Measurements from ENCODE around the gene CCDC50. TPM values are rescaled to one million over a fixed set of nuclear protein-coding genes. Genes with fewer than 3 reads are reported as not detected.

Gene CCDC50
- total RNA-seq, 5 donors from 2014 or later (not counting 1 experiment from before 2014, with no cell fraction given): 4.0 to 9.7 (median 9.7) TPM

GRCh38 chr3:191343115-191343514 is 13.9 kb downstream of the CCDC50 start:
- Histone ChIP-seq H3K27me3 (replicated peaks in 1 of 2; ENCODE audit: control insufficient read depth in 2 of 2, extremely low read depth in 1 of 2, insufficient read depth in 2 of 2, low read length in 1 of 2) (no peaks in the 10 kb centered on the region), H3K27ac (ENCODE audit: low read length) (no peak overlapping the region), H3K4me1 (ENCODE audit: control insufficient read depth in 1 of 2, extremely low read depth in 1 of 2, insufficient read depth in 2 of 2, low read length in 2 of 2) (no peaks in the 10 kb centered on the region), H3K36me3 (ENCODE audit: control insufficient read depth in 2 of 2, extremely low read depth in 1 of 2, insufficient read depth in 1 of 2, low read length in 1 of 2) (no peaks in the 10 kb centered on the region), H3K4me3 (ENCODE audit: control insufficient read depth in 1 of 2, extremely low read depth in 1 of 2, low read length in 1 of 2) (no peak overlapping the region), H3K9me3 (no peaks in the 10 kb centered on the region)
- ATAC-seq (replicated peaks in 1 of 4): no peak
- Mint-ChIP-seq H3K4me1 (peaks cover 0 to 7% (median 0%) of the 10 kb centered on the region in 3 donors), H3K36me3 (no peaks in the 10 kb centered on the region), H3K27ac (no peak overlapping the region), H3K27me3 (no peaks in the 10 kb centered on the region), H3K4me3 (no peak overlapping the region), H3K9me3 (no peaks in the 10 kb centered on the region)
- ChIA-PET CTCF (no interaction called here), POLR2A (no interaction called here)
- no peak for DNase-seq
- no CpG with 5 or more reads among the region's 4 CpGs for WGBS (ENCODE audit: insufficient coverage)

GRCh38 chr3:191343913-191344312 is 14.7 kb downstream of the CCDC50 start:
- WGBS (ENCODE audit: insufficient coverage): 83% methylated on average over 2 of the region's 5 CpGs
- Mint-ChIP-seq H3K4me3 (no peak overlapping the region), H3K27ac (no peak overlapping the region), H3K36me3 (no peaks in the 10 kb centered on the region), H3K4me1 (peaks cover 0 to 5% (median 0%) of the 10 kb centered on the region in 3 donors), H3K27me3 (no peaks in the 10 kb centered on the region), H3K9me3 (no peaks in the 10 kb centered on the region)
- H3K9me3 ChIP-seq: no peaks in the 10 kb centered on the region
- no peak overlapping the region for H3K27ac ChIP-seq (ENCODE audit: low read length)
- no peak for DNase-seq
- no peaks in the 10 kb centered on the region for H3K27me3 ChIP-seq (replicated peaks in 1 of 2; ENCODE audit: control insufficient read depth in 2 of 2, extremely low read depth in 1 of 2, insufficient read depth in 2 of 2, low read length in 1 of 2)
- no peak overlapping the region for H3K4me3 ChIP-seq (ENCODE audit: control insufficient read depth in 1 of 2, extremely low read depth in 1 of 2, low read length in 1 of 2)
- ChIA-PET CTCF (no interaction called here), POLR2A (no interaction called here)
- no peaks in the 10 kb centered on the region for H3K4me1 ChIP-seq (ENCODE audit: control insufficient read depth in 1 of 2, extremely low read depth in 1 of 2, insufficient read depth in 2 of 2, low read length in 2 of 2)
- no peak for ATAC-seq (replicated peaks in 1 of 4)
- H3K36me3 ChIP-seq (ENCODE audit: control insufficient read depth in 2 of 2, extremely low read depth in 1 of 2, insufficient read depth in 1 of 2, low read length in 1 of 2): no peaks in the 10 kb centered on the region

GRCh38 chr3:191345334-191345733 is 16.1 kb downstream of the CCDC50 start:
- no peaks in the 10 kb centered on the region for H3K9me3 Mint-ChIP-seq
- no peaks in the 10 kb centered on the region for H3K4me1 ChIP-seq (ENCODE audit: control insufficient read depth in 1 of 2, extremely low read depth in 1 of 2, insufficient read depth in 2 of 2, low read length in 2 of 2)

GRCh38 chr3:191347228-191347627 is 18.0 kb downstream of the CCDC50 start:
- ATAC-seq (replicated peaks in 1 of 4) (no peak), DNase-seq (no peak)
- WGBS (ENCODE audit: insufficient coverage): 81% methylated on average over 2 of the region's 3 CpGs
- Histone ChIP-seq H3K27ac (ENCODE audit: low read length) (no peak overlapping the region), H3K4me3 (ENCODE audit: control insufficient read depth in 1 of 2, extremely low read depth in 1 of 2, low read length in 1 of 2) (no peak overlapping the region), H3K36me3 (ENCODE audit: control insufficient read depth in 2 of 2, extremely low read depth in 1 of 2, insufficient read depth in 1 of 2, low read length in 1 of 2) (no peaks in the 10 kb centered on the region), H3K4me1 (ENCODE audit: control insufficient read depth in 1 of 2, extremely low read depth in 1 of 2, insufficient read depth in 2 of 2, low read length in 2 of 2) (no peaks in the 10 kb centered on the region), H3K9me3 (no peaks in the 10 kb centered on the region), H3K27me3 (replicated peaks in 1 of 2; ENCODE audit: control insufficient read depth in 2 of 2, extremely low read depth in 1 of 2, insufficient read depth in 2 of 2, low read length in 1 of 2) (no peaks in the 10 kb centered on the region)
- H3K4me3 Mint-ChIP-seq: no peak overlapping the region
- no peaks in the 10 kb centered on the region for H3K36me3 Mint-ChIP-seq
- H3K27me3 Mint-ChIP-seq: no peaks in the 10 kb centered on the region
- ChIA-PET POLR2A (no interaction called here), CTCF (no interaction called here)
- peaks cover 0 to 7% (median 0%) of the 10 kb centered on the region in 3 donors for H3K4me1 Mint-ChIP-seq
- no peaks in the 10 kb centered on the region for H3K9me3 Mint-ChIP-seq
- H3K27ac Mint-ChIP-seq: no peak overlapping the region

More at GRCh38 chr3:191345334-191345733, 16.1 kb downstream of the CCDC50 start:
- Mint-ChIP-seq H3K4me1 (peaks cover 0 to 5% (median 0%) of the 10 kb centered on the region in 3 donors), H3K27ac (no peak overlapping the region), H3K4me3 (no peak overlapping the region), H3K36me3 (no peaks in the 10 kb centered on the region), H3K27me3 (no peaks in the 10 kb centered on the region)
- ChIA-PET CTCF (no interaction called here), POLR2A (no interaction called here)
- no peaks in the 10 kb centered on the region for H3K9me3 ChIP-seq
- no peaks in the 10 kb centered on the region for H3K27me3 ChIP-seq (replicated peaks in 1 of 2; ENCODE audit: control insufficient read depth in 2 of 2, extremely low read depth in 1 of 2, insufficient read depth in 2 of 2, low read length in 1 of 2)
- WGBS (ENCODE audit: insufficient coverage): no CpG with 5 or more reads among the region's 5 CpGs
- H3K27ac ChIP-seq (ENCODE audit: low read length): no peak overlapping the region
- H3K4me3 ChIP-seq (ENCODE audit: control insufficient read depth in 1 of 2, extremely low read depth in 1 of 2, low read length in 1 of 2): no peak overlapping the region
- no peak for DNase-seq
- no peak for ATAC-seq (replicated peaks in 1 of 4)
- H3K36me3 ChIP-seq (ENCODE audit: control insufficient read depth in 2 of 2, extremely low read depth in 1 of 2, insufficient read depth in 1 of 2, low read length in 1 of 2): no peaks in the 10 kb centered on the region

DNA sequence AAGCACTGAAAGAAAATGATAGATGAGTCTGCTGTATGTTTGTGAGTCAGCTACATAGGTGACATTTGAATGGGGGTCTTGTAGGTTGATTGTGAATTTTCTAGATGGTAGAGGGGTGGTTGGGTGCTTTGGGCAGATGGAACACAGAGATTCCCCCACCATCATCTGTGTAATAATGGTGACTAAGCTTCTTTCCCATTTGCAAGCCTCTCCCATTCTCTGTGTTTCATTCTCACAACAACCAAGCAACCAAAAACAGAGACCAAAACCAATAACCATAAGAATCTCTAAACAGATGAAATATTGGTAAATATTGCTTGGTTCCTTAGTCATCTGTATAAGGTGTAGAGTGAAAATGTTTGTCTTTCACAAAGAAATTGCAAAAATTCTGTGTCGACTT is 18.9 kb downstream of the CCDC50 start:
- ChIA-PET POLR2A (interaction anchor here in 1 of 2 donors (0.5 kb wide), 1 partner anchor 515 kb away, joined by 3 read pairs; no protein-coding TSS in a partner anchor), CTCF (no interaction called here)
- H3K36me3 Mint-ChIP-seq: no peaks in the 10 kb centered on the region
- H3K9me3 Mint-ChIP-seq: no peaks in the 10 kb centered on the region
- H3K27me3 Mint-ChIP-seq: no peaks in the 10 kb centered on the region
- Histone ChIP-seq H3K4me3 (ENCODE audit: control insufficient read depth in 1 of 2, extremely low read depth in 1 of 2, low read length in 1 of 2) (no peak overlapping the region), H3K27ac (ENCODE audit: low read length) (no peak overlapping the region), H3K4me1 (ENCODE audit: control insufficient read depth in 1 of 2, extremely low read depth in 1 of 2, insufficient read depth in 2 of 2, low read length in 2 of 2) (no peaks in the 10 kb centered on the region), H3K9me3 (no peaks in the 10 kb centered on the region), H3K27me3 (replicated peaks in 1 of 2; ENCODE audit: control insufficient read depth in 2 of 2, extremely low read depth in 1 of 2, insufficient read depth in 2 of 2, low read length in 1 of 2) (no peaks in the 10 kb centered on the region), H3K36me3 (ENCODE audit: control insufficient read depth in 2 of 2, extremely low read depth in 1 of 2, insufficient read depth in 1 of 2, low read length in 1 of 2) (no peaks in the 10 kb centered on the region)
- H3K4me1 Mint-ChIP-seq: peaks cover 0 to 5% (median 0%) of the 10 kb centered on the region in 3 donors
- no peak overlapping the region for H3K27ac Mint-ChIP-seq
- no CpG with 5 or more reads among the region's 1 CpG for WGBS (ENCODE audit: insufficient coverage)
- no peak overlapping the region for H3K4me3 Mint-ChIP-seq
- DNase-seq (no peak), ATAC-seq (replicated peaks in 1 of 4) (no peak)

DNA sequence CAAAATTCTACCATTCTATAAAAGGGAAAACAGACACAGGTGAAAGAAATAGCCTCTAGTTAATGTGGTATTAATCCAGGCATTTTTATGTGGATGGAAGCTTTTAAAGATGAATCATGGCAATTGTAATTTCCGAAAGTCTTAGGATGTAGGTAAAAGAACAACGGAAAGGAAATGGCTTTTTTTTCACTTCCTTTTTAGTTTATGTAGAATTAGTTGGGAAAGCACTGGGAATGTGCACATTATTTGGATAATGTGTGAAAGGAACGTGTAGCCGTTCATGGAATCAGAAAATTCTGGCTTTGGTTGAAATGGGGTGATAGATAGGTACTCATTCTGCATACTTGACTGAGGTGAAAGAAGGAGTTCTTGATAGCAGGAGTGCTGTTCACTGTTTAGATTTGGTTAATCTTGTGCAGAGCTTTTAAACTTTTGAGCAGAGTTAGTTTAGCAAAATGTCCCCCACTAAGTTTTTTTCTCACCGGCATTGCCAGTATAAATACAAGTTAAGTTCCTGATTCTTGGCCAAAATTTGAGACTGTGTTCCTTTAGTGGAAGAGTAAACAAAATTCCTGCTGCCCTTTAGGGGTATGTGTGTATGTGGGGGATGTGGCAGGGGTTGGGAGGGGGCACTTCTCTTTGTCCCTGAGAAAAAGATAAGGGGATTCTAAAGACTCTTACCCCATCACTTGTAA is 21.3 kb downstream of the CCDC50 start:
- Histone ChIP-seq H3K4me1 (ENCODE audit: control insufficient read depth in 1 of 2, extremely low read depth in 1 of 2, insufficient read depth in 2 of 2, low read length in 2 of 2) (no peaks in the 10 kb centered on the region), H3K36me3 (ENCODE audit: control insufficient read depth in 2 of 2, extremely low read depth in 1 of 2, insufficient read depth in 1 of 2, low read length in 1 of 2) (no peaks in the 10 kb centered on the region), H3K27me3 (replicated peaks in 1 of 2; ENCODE audit: control insufficient read depth in 2 of 2, extremely low read depth in 1 of 2, insufficient read depth in 2 of 2, low read length in 1 of 2) (no peaks in the 10 kb centered on the region), H3K9me3 (no peaks in the 10 kb centered on the region), H3K27ac (ENCODE audit: low read length) (no peak overlapping the region), H3K4me3 (ENCODE audit: control insufficient read depth in 1 of 2, extremely low read depth in 1 of 2, low read length in 1 of 2) (no peak overlapping the region)
- Mint-ChIP-seq H3K9me3 (no peaks in the 10 kb centered on the region), H3K27ac (no peak overlapping the region), H3K27me3 (no peaks in the 10 kb centered on the region), H3K4me3 (no peak overlapping the region), H3K36me3 (no peaks in the 10 kb centered on the region), H3K4me1 (peaks cover 0 to 5% (median 0%) of the 10 kb centered on the region in 3 donors)
- POLR2A ChIA-PET: no interaction called here
- ATAC-seq (replicated peaks in 1 of 4): no peak
- no peak for DNase-seq
- 77% methylated on average over 2 of the region's 5 CpGs for WGBS (ENCODE audit: insufficient coverage)
- CTCF ChIA-PET: no interaction called here

- ChIA-PET CTCF (no interaction called here), POLR2A (no interaction called here)
- no peaks in the 10 kb centered on the region for H3K27me3 Mint-ChIP-seq
- no peak for DNase-seq
- Histone ChIP-seq H3K27ac (ENCODE audit: low read length) (no peak overlapping the region), H3K4me1 (ENCODE audit: control insufficient read depth in 1 of 2, extremely low read depth in 1 of 2, insufficient read depth in 2 of 2, low read length in 2 of 2) (no peaks in the 10 kb centered on the region), H3K4me3 (ENCODE audit: control insufficient read depth in 1 of 2, extremely low read depth in 1 of 2, low read length in 1 of 2) (no peak overlapping the region), H3K36me3 (ENCODE audit: control insufficient read depth in 2 of 2, extremely low read depth in 1 of 2, insufficient read depth in 1 of 2, low read length in 1 of 2) (no peaks in the 10 kb centered on the region), H3K27me3 (replicated peaks in 1 of 2; ENCODE audit: control insufficient read depth in 2 of 2, extremely low read depth in 1 of 2, insufficient read depth in 2 of 2, low read length in 1 of 2) (no peaks in the 10 kb centered on the region), H3K9me3 (no peaks in the 10 kb centered on the region)
- no peak for ATAC-seq (replicated peaks in 1 of 4)
- no CpG with 5 or more reads among the region's 1 CpG for WGBS (ENCODE audit: insufficient coverage)
- H3K9me3 Mint-ChIP-seq: no peaks in the 10 kb centered on the region
- peaks cover 0 to 5% (median 0%) of the 10 kb centered on the region in 3 donors for H3K4me1 Mint-ChIP-seq
- H3K27ac Mint-ChIP-seq: no peak overlapping the region
- H3K4me3 Mint-ChIP-seq: no peak overlapping the region
- H3K36me3 Mint-ChIP-seq: no peaks in the 10 kb centered on the region
Observed at GRCh38 chr3:191352014-191352413, 22.8 kb downstream of the CCDC50 start.

Measured in T-cell (primary cell).